CD4-positive, CD25-positive, alpha-beta regulatory T cell (primary cell): ENCODE results near the gene C10orf53. TPM values are rescaled to one million over a fixed set of nuclear protein-coding genes. Genes with fewer than 3 reads are reported as not detected.

ENCODE experiments used
- ATAC-seq, 2 donors: fragments of 150-1000 bp; cut with Tn5 transposase; one replicate each; pipeline ENCODE4 v1.10.0; 2021; ENCODE audit warnings: low read depth in 2 of 2, moderate number of reproducible peaks in 2 of 2, moderate library complexity in 1 of 2
- DNase-seq, 3 donors: peaks; one replicate each; pipeline versions ENCODE4 v3.0.0 to v3.0.0-alpha.2; 2012 to 2022; ENCODE audit warnings: mixed read lengths in 1 of 3
- H3K27ac ChIP-seq: one replicate; pipeline ENCODE4 v1.7.0; 2013; ENCODE audit warnings: mild to moderate bottlenecking, low read length; ENCODE audit not compliant: insufficient read depth, poor library complexity, severe bottlenecking
- H3K27me3 ChIP-seq: one replicate; pipeline ENCODE4 v1.7.0; 2013; ENCODE audit warnings: low read length; ENCODE audit not compliant: control insufficient read depth, insufficient read depth
- H3K36me3 ChIP-seq: one replicate; pipeline ENCODE4 v1.7.0; 2013; ENCODE audit warnings: mild to moderate bottlenecking, low read length, moderate library complexity; ENCODE audit not compliant: control insufficient read depth, insufficient read depth
- H3K4me1 ChIP-seq: 2 replicates; pipeline ENCODE4 v1.7.0; 2013; ENCODE audit warnings: mild to moderate bottlenecking, low read length; ENCODE audit not compliant: insufficient read depth, control insufficient read depth, poor library complexity, severe bottlenecking
- H3K4me3 ChIP-seq: one replicate; pipeline ENCODE4 v1.7.0; 2013; ENCODE audit warnings: low read depth, mild to moderate bottlenecking, low read length, moderate library complexity
- H3K9me3 ChIP-seq, 2 experiments: 1 replicate in 1 of 2; 2 replicates in 1 of 2; pipeline ENCODE4 v1.7.0; 2013; ENCODE audit warnings: low read length in 2 of 2, mild to moderate bottlenecking in 1 of 2, moderate library complexity in 1 of 2; ENCODE audit not compliant: control insufficient read depth in 2 of 2
- H3K27ac Mint-ChIP-seq, 3 donors: one replicate each; pipeline ENCODE4 v1.8.0; 2020 to 2022; ENCODE audit warnings: mild to moderate bottlenecking in 3 of 3, mixed read lengths in 3 of 3, moderate library complexity in 2 of 3
- H3K27me3 Mint-ChIP-seq: one replicate; pipeline ENCODE4 v1.8.0; 2022; ENCODE audit warnings: mild to moderate bottlenecking, mixed read lengths
- H3K36me3 Mint-ChIP-seq: one replicate; pipeline ENCODE4 v1.8.0; 2020; ENCODE audit warnings: mixed read lengths
- H3K4me1 Mint-ChIP-seq, 4 donors: one replicate each; pipeline ENCODE4 v1.8.0; 2020 to 2022; ENCODE audit warnings: mixed read lengths in 4 of 4, mild to moderate bottlenecking in 1 of 4
- H3K4me3 Mint-ChIP-seq, 4 donors: one replicate each; pipeline ENCODE4 v1.8.0; 2020 to 2022; ENCODE audit warnings: mild to moderate bottlenecking in 4 of 4, mixed read lengths in 4 of 4, moderate library complexity in 3 of 4
- H3K9me3 Mint-ChIP-seq, 7 donors: one replicate each; pipeline ENCODE4 v1.8.0; 2020 to 2022; ENCODE audit warnings: mixed read lengths in 7 of 7, mild to moderate bottlenecking in 3 of 7, moderate library complexity in 2 of 7
- polyA plus RNA-seq, 4 donors: library from polyadenylated mRNA; unstranded; fragments of 300-500 nt; fragmentation: Illumina TruSeq; gene quantifications; one replicate each; pipeline ENCODE4 v1.2.3, GENCODE V29; 2021
- total RNA-seq: library from RNA; stranded (reverse); gene quantifications from one replicate; pipeline ENCODE4 v1.2.3, GENCODE V29; 2022

The C10orf53 gene
- total and polyA plus RNA-seq, 5 donors from 2014 or later: not detected

- Mint-ChIP-seq H3K36me3 (peaks cover 5% of the 10 kb centered on the region), H3K4me3 (no peak overlapping the region), H3K27ac (no peak overlapping the region), H3K9me3 (peaks cover 0 to 14% (median 5%) of the 10 kb centered on the region in 7 donors), H3K4me1 (peaks cover 0 to 3% (median 0%) of the 10 kb centered on the region in 4 donors), H3K27me3 (no peaks in the 10 kb centered on the region)
- DNase-seq (no peak), ATAC-seq (no peak)
- Histone ChIP-seq H3K36me3 (no peaks in the 10 kb centered on the region), H3K27me3 (no peaks in the 10 kb centered on the region), H3K4me1 (no peaks in the 10 kb centered on the region), H3K27ac (no peak overlapping the region), H3K9me3 (peaks cover 0 to 5% of the 10 kb centered on the region in 2 experiments), H3K4me3 (no peak overlapping the region)
Measured at GRCh38 chr10:49656845-49657493, 22.5 kb upstream of the C10orf53 start.

GRCh38 chr10:49657606-49658005 lies 21.8 kb upstream of the C10orf53 start:
- H3K9me3 Mint-ChIP-seq: peaks cover 0 to 14% (median 5%) of the 10 kb centered on the region in 7 donors
- DNase-seq: no peak
- peaks cover 0 to 5% of the 10 kb centered on the region in 2 experiments for H3K9me3 ChIP-seq
- H3K4me1 Mint-ChIP-seq: peaks cover 0 to 3% (median 0%) of the 10 kb centered on the region in 4 donors
- no peaks in the 10 kb centered on the region for H3K27me3 Mint-ChIP-seq
- no peak overlapping the region for H3K4me3 Mint-ChIP-seq
- H3K36me3 ChIP-seq: no peaks in the 10 kb centered on the region
- no peaks in the 10 kb centered on the region for H3K27me3 ChIP-seq
- no peaks in the 10 kb centered on the region for H3K4me1 ChIP-seq
- no peak overlapping the region for H3K27ac Mint-ChIP-seq
- H3K27ac ChIP-seq: no peak overlapping the region
- no peak for ATAC-seq
- peaks cover 5% of the 10 kb centered on the region for H3K36me3 Mint-ChIP-seq
- H3K4me3 ChIP-seq: no peak overlapping the region

GRCh38 chr10:49661140-49661856 lies 18.2 kb upstream of the C10orf53 start:
- H3K9me3 ChIP-seq: peaks cover 0 to 5% of the 10 kb centered on the region in 2 experiments
- no peak for ATAC-seq
- H3K4me3 Mint-ChIP-seq: no peak overlapping the region
- H3K27ac Mint-ChIP-seq: no peak overlapping the region
- H3K4me1 ChIP-seq: no peaks in the 10 kb centered on the region
- no peak overlapping the region for H3K4me3 ChIP-seq
- H3K27me3 ChIP-seq: no peaks in the 10 kb centered on the region
- no peaks in the 10 kb centered on the region for H3K4me1 Mint-ChIP-seq
- H3K9me3 Mint-ChIP-seq: peaks cover 0 to 14% (median 4%) of the 10 kb centered on the region in 7 donors
- no peaks in the 10 kb centered on the region for H3K27me3 Mint-ChIP-seq
- H3K36me3 Mint-ChIP-seq: peaks cover 5% of the 10 kb centered on the region
- H3K36me3 ChIP-seq: no peaks in the 10 kb centered on the region
- no peak overlapping the region for H3K27ac ChIP-seq
- no peak for DNase-seq

- no peaks in the 10 kb centered on the region for H3K27me3 Mint-ChIP-seq
- peaks cover 5% of the 10 kb centered on the region for H3K36me3 Mint-ChIP-seq
- H3K9me3 ChIP-seq: peaks cover 0 to 5% of the 10 kb centered on the region in 2 experiments
- H3K36me3 ChIP-seq: no peaks in the 10 kb centered on the region
- ATAC-seq: no peak
- no peaks in the 10 kb centered on the region for H3K4me1 Mint-ChIP-seq
- no peak for DNase-seq
- no peaks in the 10 kb centered on the region for H3K4me1 ChIP-seq
- no peak overlapping the region for H3K4me3 Mint-ChIP-seq
- no peaks in the 10 kb centered on the region for H3K27me3 ChIP-seq
- no peak overlapping the region for H3K4me3 ChIP-seq
- no peak overlapping the region for H3K27ac Mint-ChIP-seq
- H3K27ac ChIP-seq: no peak overlapping the region
- H3K9me3 Mint-ChIP-seq: peaks cover 0 to 14% (median 4%) of the 10 kb centered on the region in 7 donors
Measured at GRCh38 chr10:49662169-49662830, 17.2 kb upstream of the C10orf53 start.

GRCh38 chr10:49663596-49663995 lies 15.9 kb upstream of the C10orf53 start:
- Histone ChIP-seq H3K27me3 (no peaks in the 10 kb centered on the region), H3K4me3 (no peak overlapping the region), H3K36me3 (no peaks in the 10 kb centered on the region), H3K27ac (no peak overlapping the region), H3K4me1 (no peaks in the 10 kb centered on the region), H3K9me3 (peaks cover 0 to 5% of the 10 kb centered on the region in 2 experiments)
- H3K27ac Mint-ChIP-seq: no peak overlapping the region
- no peak overlapping the region for H3K4me3 Mint-ChIP-seq
- no peaks in the 10 kb centered on the region for H3K27me3 Mint-ChIP-seq
- DNase-seq (no peak), ATAC-seq (no peak)
- peaks cover 5% of the 10 kb centered on the region for H3K36me3 Mint-ChIP-seq
- no peaks in the 10 kb centered on the region for H3K4me1 Mint-ChIP-seq
- peaks cover 0 to 14% (median 4%) of the 10 kb centered on the region in 7 donors for H3K9me3 Mint-ChIP-seq

- Histone ChIP-seq H3K27me3 (no peaks in the 10 kb centered on the region), H3K9me3 (peaks cover 0 to 2% of the 10 kb centered on the region in 2 experiments), H3K27ac (no peak overlapping the region), H3K36me3 (no peaks in the 10 kb centered on the region), H3K4me1 (no peaks in the 10 kb centered on the region), H3K4me3 (no peak overlapping the region)
- H3K27ac Mint-ChIP-seq: no peak overlapping the region
- H3K4me3 Mint-ChIP-seq: no peak overlapping the region
- H3K27me3 Mint-ChIP-seq: no peaks in the 10 kb centered on the region
- no peaks in the 10 kb centered on the region for H3K4me1 Mint-ChIP-seq
- DNase-seq (no peak), ATAC-seq (no peak)
- peaks cover 0 to 8% (median 2%) of the 10 kb centered on the region in 7 donors for H3K9me3 Mint-ChIP-seq
- H3K36me3 Mint-ChIP-seq: peaks cover 2% of the 10 kb centered on the region
Measured at GRCh38 chr10:49664006-49664841, 15.2 kb upstream of the C10orf53 start.

- DNase-seq: no peak
- Histone ChIP-seq H3K4me3 (no peak overlapping the region), H3K36me3 (no peaks in the 10 kb centered on the region), H3K4me1 (no peaks in the 10 kb centered on the region), H3K27me3 (no peaks in the 10 kb centered on the region), H3K27ac (no peak overlapping the region), H3K9me3 (no peaks in the 10 kb centered on the region)
- Mint-ChIP-seq H3K27ac (no peak overlapping the region), H3K4me1 (no peaks in the 10 kb centered on the region), H3K4me3 (no peak overlapping the region), H3K9me3 (peaks cover 0 to 3% (median under 1%) of the 10 kb centered on the region in 7 donors), H3K27me3 (no peaks in the 10 kb centered on the region), H3K36me3 (no peaks in the 10 kb centered on the region)
- ATAC-seq: no peak
Measured at GRCh38 chr10:49664842-49665355, 14.6 kb upstream of the C10orf53 start.
